Hepatocyte (in vitro differentiated cells): ENCODE measurements around the gene ARL8B.

Experiments used
- CTCF ChIP-seq: fragments of 200-600 bp; sonication (generic); IDR thresholded peaks from 2 replicates; pipeline ENCODE4 v1.5.1; 2016; ENCODE audit warnings: antibody characterized with exemption, mild to moderate bottlenecking; ENCODE audit not compliant: poor library complexity
- EZH2 ChIP-seq: fragments of 200-600 bp; sonication (generic); IDR thresholded peaks from 2 replicates; pipeline ENCODE4 v1.6.1; 2016; ENCODE audit warnings: antibody characterized with exemption, mild to moderate bottlenecking, borderline replicate concordance
- EZH2phosphoT487 ChIP-seq: fragments of 200-600 bp; sonication (generic); IDR thresholded peaks from one replicate; pipeline ENCODE4 v1.6.1; 2018; ENCODE audit warnings: antibody characterized with exemption, mild to moderate bottlenecking, low read depth, moderate library complexity; ENCODE audit not compliant: unreplicated experiment, severe bottlenecking

GRCh38 chr3:5165698-5166097, 43.6 kb downstream of the ARL8B start:
- TF ChIP-seq CTCF (no peak), EZH2 (no peak), EZH2phosphoT487 (no peak)
